ENCODE data around the gene LIN28A.

GRCh38 chr1:26411624-26412074, 1.0 kb downstream of the LIN28A start:
- TF ChIP-seq CTCF (IDR thresholded peaks at IDR 0.05) (no peak), POLR2A (IDR thresholded peaks at IDR 0.05) (no peak)

Measured in adrenal gland (tissue), 5 donors.